SK-N-SH (cell line): ENCODE results near the gene DCAF16.

Experiments used
- EP300 ChIP-seq, 2 experiments: IDR thresholded peaks; 2 replicates each; pipeline versions ENCODE4 v1.4.0 to v1.6.1; 2012; ENCODE audit warnings: borderline replicate concordance in 1 of 2, low read depth in 1 of 2, low read length in 1 of 2
- EZH2phosphoT487 ChIP-seq: fragments of 200-600 bp; sonication (generic); IDR thresholded peaks from 2 replicates; pipeline ENCODE4 v1.6.1; 2017; ENCODE audit warnings: low read depth, mixed run types, mild to moderate bottlenecking, antibody characterized with exemption, moderate library complexity, borderline replicate concordance
- FOXJ3 ChIP-seq: sonication (generic); formaldehyde crosslinking; IDR thresholded peaks from 2 replicates; pipeline ENCODE4 v1.5.1; 2020; ENCODE audit warnings: mild to moderate bottlenecking, missing genetic modification reagents
- JUND ChIP-seq: IDR thresholded peaks from 2 replicates; pipeline ENCODE4 v1.4.0; 2012
- MXI1 ChIP-seq: IDR thresholded peaks from 2 replicates; pipeline ENCODE4 v1.6.1; 2012; ENCODE audit warnings: mild to moderate bottlenecking, low read depth, low read length, improper control_type of control experiment
- POLR2AphosphoS5 ChIP-seq: IDR thresholded peaks from 2 replicates; pipeline ENCODE4 v1.6.1; 2012; ENCODE audit warnings: low read depth, low read length
- RAD21 ChIP-seq: IDR thresholded peaks from 2 replicates; pipeline ENCODE4 v1.6.1; 2012; ENCODE audit warnings: mild to moderate bottlenecking, low read length
- RCOR1 ChIP-seq: fragments of 150-350 bp; IDR thresholded peaks from 2 replicates; pipeline ENCODE4 v1.6.1; 2017; ENCODE audit warnings: antibody characterized with exemption, low read length
- SMC3 ChIP-seq: IDR thresholded peaks from 2 replicates; pipeline ENCODE4 v1.6.1; 2012; ENCODE audit warnings: low read depth, low read length, improper control_type of control experiment
- TAF1 ChIP-seq: IDR thresholded peaks from 2 replicates; pipeline ENCODE4 v1.6.1; 2012; ENCODE audit warnings: low read depth, mild to moderate bottlenecking, low read length, moderate library complexity, borderline replicate concordance
- YY1 ChIP-seq: IDR thresholded peaks from 2 replicates; pipeline ENCODE4 v1.4.0; 2012; ENCODE audit warnings: low read depth, mild to moderate bottlenecking
- TF ChIP-seq, protein P1 (sequence below): IDR thresholded peaks from 2 replicates; pipeline ENCODE4 v1.6.1; 2012; ENCODE audit warnings: mild to moderate bottlenecking, low read depth, low read length, moderate library complexity
- TF ChIP-seq, protein P2 (sequence below): fragments of 200-600 bp; sonication (generic); IDR thresholded peaks from 2 replicates; pipeline ENCODE4 v1.6.1; 2017; ENCODE audit warnings: antibody characterized with exemption, mild to moderate bottlenecking, moderate library complexity
- TF ChIP-seq, protein P3 (sequence below): IDR thresholded peaks from 2 replicates; pipeline ENCODE4 v1.4.0; 2012; ENCODE audit warnings: low read depth, borderline replicate concordance

DNA sequence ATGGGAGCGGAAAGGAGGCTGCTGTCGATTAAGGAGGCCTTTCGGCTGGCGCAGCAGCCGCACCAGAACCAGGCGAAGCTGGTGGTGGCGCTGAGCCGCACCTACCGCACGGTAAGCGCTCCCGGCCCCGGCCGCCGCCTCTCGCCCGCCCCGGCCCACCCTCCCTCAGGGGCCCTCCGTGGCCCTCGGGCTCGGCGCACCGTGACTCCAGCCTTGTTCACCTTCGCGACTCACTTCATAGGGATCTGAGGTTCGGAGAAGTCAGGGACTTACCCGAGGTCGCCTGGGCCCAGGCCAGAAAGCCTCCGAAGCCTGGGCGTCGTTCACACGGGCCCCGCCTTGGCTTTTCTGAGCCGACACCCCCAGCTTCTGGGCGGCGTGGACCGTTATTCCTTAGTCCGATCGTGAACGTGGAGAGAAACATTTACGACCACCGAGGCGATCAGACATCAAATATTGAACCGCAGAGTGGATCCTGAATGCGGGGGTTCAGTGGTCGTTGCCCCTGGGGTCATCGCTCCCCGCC is 584 bp upstream of the DCAF16 start:
- TF ChIP-seq, protein P1, sequence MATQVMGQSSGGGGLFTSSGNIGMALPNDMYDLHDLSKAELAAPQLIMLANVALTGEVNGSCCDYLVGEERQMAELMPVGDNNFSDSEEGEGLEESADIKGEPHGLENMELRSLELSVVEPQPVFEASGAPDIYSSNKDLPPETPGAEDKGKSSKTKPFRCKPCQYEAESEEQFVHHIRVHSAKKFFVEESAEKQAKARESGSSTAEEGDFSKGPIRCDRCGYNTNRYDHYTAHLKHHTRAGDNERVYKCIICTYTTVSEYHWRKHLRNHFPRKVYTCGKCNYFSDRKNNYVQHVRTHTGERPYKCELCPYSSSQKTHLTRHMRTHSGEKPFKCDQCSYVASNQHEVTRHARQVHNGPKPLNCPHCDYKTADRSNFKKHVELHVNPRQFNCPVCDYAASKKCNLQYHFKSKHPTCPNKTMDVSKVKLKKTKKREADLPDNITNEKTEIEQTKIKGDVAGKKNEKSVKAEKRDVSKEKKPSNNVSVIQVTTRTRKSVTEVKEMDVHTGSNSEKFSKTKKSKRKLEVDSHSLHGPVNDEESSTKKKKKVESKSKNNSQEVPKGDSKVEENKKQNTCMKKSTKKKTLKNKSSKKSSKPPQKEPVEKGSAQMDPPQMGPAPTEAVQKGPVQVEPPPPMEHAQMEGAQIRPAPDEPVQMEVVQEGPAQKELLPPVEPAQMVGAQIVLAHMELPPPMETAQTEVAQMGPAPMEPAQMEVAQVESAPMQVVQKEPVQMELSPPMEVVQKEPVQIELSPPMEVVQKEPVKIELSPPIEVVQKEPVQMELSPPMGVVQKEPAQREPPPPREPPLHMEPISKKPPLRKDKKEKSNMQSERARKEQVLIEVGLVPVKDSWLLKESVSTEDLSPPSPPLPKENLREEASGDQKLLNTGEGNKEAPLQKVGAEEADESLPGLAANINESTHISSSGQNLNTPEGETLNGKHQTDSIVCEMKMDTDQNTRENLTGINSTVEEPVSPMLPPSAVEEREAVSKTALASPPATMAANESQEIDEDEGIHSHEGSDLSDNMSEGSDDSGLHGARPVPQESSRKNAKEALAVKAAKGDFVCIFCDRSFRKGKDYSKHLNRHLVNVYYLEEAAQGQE: no peak
- TF ChIP-seq POLR2AphosphoS5: no peak
- TF ChIP-seq RCOR1: no peak
- TF ChIP-seq, protein P2, sequence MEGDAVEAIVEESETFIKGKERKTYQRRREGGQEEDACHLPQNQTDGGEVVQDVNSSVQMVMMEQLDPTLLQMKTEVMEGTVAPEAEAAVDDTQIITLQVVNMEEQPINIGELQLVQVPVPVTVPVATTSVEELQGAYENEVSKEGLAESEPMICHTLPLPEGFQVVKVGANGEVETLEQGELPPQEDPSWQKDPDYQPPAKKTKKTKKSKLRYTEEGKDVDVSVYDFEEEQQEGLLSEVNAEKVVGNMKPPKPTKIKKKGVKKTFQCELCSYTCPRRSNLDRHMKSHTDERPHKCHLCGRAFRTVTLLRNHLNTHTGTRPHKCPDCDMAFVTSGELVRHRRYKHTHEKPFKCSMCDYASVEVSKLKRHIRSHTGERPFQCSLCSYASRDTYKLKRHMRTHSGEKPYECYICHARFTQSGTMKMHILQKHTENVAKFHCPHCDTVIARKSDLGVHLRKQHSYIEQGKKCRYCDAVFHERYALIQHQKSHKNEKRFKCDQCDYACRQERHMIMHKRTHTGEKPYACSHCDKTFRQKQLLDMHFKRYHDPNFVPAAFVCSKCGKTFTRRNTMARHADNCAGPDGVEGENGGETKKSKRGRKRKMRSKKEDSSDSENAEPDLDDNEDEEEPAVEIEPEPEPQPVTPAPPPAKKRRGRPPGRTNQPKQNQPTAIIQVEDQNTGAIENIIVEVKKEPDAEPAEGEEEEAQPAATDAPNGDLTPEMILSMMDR: no peak
- TF ChIP-seq JUND: no peak
- no peak for TF ChIP-seq EZH2phosphoT487
- 0 out of 2 replicates have a peak, but pooled peaks have one; percentile 13 for TF ChIP-seq MXI1
- no peak for TF ChIP-seq EP300 (IDR thresholded peaks at IDR 0.05; ENCODE audit: borderline replicate concordance in 1 of 2, low read depth in 1 of 2, low read length in 1 of 2)
- TF ChIP-seq, protein P3, sequence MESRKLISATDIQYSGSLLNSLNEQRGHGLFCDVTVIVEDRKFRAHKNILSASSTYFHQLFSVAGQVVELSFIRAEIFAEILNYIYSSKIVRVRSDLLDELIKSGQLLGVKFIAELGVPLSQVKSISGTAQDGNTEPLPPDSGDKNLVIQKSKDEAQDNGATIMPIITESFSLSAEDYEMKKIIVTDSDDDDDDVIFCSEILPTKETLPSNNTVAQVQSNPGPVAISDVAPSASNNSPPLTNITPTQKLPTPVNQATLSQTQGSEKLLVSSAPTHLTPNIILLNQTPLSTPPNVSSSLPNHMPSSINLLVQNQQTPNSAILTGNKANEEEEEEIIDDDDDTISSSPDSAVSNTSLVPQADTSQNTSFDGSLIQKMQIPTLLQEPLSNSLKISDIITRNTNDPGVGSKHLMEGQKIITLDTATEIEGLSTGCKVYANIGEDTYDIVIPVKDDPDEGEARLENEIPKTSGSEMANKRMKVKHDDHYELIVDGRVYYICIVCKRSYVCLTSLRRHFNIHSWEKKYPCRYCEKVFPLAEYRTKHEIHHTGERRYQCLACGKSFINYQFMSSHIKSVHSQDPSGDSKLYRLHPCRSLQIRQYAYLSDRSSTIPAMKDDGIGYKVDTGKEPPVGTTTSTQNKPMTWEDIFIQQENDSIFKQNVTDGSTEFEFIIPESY: no peak
- TF ChIP-seq SMC3: no peak
- no peak for TF ChIP-seq RAD21
- no peak for TF ChIP-seq FOXJ3 (CRISPR knock-in tag)
- no peak for TF ChIP-seq TAF1
- no peak for TF ChIP-seq YY1
